Measurements from ENCODE around the gene KLHL22.

- TF ChIP-seq, protein P1, sequence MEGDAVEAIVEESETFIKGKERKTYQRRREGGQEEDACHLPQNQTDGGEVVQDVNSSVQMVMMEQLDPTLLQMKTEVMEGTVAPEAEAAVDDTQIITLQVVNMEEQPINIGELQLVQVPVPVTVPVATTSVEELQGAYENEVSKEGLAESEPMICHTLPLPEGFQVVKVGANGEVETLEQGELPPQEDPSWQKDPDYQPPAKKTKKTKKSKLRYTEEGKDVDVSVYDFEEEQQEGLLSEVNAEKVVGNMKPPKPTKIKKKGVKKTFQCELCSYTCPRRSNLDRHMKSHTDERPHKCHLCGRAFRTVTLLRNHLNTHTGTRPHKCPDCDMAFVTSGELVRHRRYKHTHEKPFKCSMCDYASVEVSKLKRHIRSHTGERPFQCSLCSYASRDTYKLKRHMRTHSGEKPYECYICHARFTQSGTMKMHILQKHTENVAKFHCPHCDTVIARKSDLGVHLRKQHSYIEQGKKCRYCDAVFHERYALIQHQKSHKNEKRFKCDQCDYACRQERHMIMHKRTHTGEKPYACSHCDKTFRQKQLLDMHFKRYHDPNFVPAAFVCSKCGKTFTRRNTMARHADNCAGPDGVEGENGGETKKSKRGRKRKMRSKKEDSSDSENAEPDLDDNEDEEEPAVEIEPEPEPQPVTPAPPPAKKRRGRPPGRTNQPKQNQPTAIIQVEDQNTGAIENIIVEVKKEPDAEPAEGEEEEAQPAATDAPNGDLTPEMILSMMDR (IDR thresholded peaks at IDR 0.05), result no peak
- no peak for TF ChIP-seq POLR2A (IDR thresholded peaks at IDR 0.05)
Measured at GRCh38 chr22:20498913-20499312, 3.3 kb upstream of the KLHL22 start.
